ENCODE results near the gene PSMB9.

DNA sequence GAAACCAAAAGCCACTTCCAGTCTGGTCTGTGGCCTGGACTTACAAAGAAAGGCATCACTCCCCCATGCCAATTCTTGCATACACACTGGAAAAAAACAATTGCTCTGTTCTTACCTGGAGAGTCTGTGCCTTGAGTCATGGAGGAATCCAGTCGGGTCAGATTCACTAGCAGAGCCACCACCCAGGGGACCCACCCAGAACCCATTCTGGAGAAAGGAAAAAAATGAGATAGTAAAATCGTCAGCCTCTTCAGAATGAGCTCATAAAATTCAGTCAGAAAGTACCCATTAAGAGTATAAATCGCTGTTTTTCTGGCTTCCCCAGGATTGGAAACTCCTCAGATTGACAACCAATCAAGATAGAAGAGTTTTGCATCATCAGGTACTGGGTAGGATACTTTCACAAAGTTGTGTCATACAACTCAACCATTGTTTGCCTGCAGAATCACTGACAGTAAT is 37.2 kb upstream of the PSMB9 start, which contains the start of gene HLA-DOB:
- TF ChIP-seq CTCF (IDR thresholded peaks at IDR 0.05; ENCODE audit: low read length) (no peak), EZH2 (IDR thresholded peaks at IDR 0.05; ENCODE audit: borderline replicate concordance, low read length) (no peak)
